HCT116 (cell line): ENCODE results near the gene TPH2.

Source experiments
- EZH2 ChIP-seq: fragments of 200-600 bp; sonication (generic); IDR thresholded peaks from 2 replicates; pipeline ENCODE4 v1.6.1; 2017; ENCODE audit warnings: antibody characterized with exemption, mixed run types
- EZH2phosphoT487 ChIP-seq: fragments of 200-600 bp; IDR thresholded peaks from 2 replicates; pipeline ENCODE4 v1.6.1; 2018; ENCODE audit warnings: antibody characterized with exemption, borderline replicate concordance
- POLR2AphosphoS5 ChIP-seq: IDR thresholded peaks from 2 replicates; pipeline ENCODE4 v1.6.1; 2011; ENCODE audit warnings: mild to moderate bottlenecking, low read depth, low read length, moderate library complexity
- RAD21 ChIP-seq: IDR thresholded peaks from 2 replicates; pipeline ENCODE4 v1.6.1; 2012; ENCODE audit warnings: low read depth, mild to moderate bottlenecking
- SP1 ChIP-seq: IDR thresholded peaks from 2 replicates; pipeline ENCODE4 v1.6.1; 2012; ENCODE audit warnings: low read depth
- ZFX ChIP-seq: fragments of 450-650 bp; IDR thresholded peaks from 2 replicates; pipeline ENCODE4 v1.6.1; 2017
- ZNF274 ChIP-seq: fragments of 200-500 bp; sonication (Bioruptor generic); IDR thresholded peaks from 2 replicates; pipeline ENCODE4 v1.6.1; 2014; ENCODE audit warnings: mild to moderate bottlenecking, low read depth, low read length, inconsistent platforms
- TF ChIP-seq, protein P1 (sequence below), 3 experiments: fragments of 200-600 bp in 1 of 3; sonication (generic) in 1 of 3; IDR thresholded peaks in 2 of 3; conservative IDR thresholded peaks in 1 of 3; 2 replicates each; pipeline ENCODE4 v1.5.1; 2012 to 2017; ENCODE audit warnings: low read depth in 2 of 3, low read length in 2 of 3, antibody characterized with exemption in 1 of 3, borderline replicate concordance in 1 of 3, control low read depth in 1 of 3, mild to moderate bottlenecking in 1 of 3, mixed read lengths in 1 of 3, mixed run types in 1 of 3, moderate library complexity in 1 of 3; ENCODE audit not compliant: insufficient read depth in 1 of 3
- TF ChIP-seq, protein P2 (sequence below): IDR thresholded peaks from 2 replicates; pipeline ENCODE4 v1.6.1; 2011; ENCODE audit warnings: mild to moderate bottlenecking, low read length, moderate library complexity; ENCODE audit not compliant: insufficient replicate concordance; ENCODE audit errors: extremely low read depth
- TF ChIP-seq, protein P3 (sequence below): IDR thresholded peaks from 2 replicates; pipeline ENCODE4 v1.6.1; 2012
- TF ChIP-seq, protein P4 (sequence below): IDR thresholded peaks from 2 replicates; pipeline ENCODE4 v1.6.1; 2012

DNA sequence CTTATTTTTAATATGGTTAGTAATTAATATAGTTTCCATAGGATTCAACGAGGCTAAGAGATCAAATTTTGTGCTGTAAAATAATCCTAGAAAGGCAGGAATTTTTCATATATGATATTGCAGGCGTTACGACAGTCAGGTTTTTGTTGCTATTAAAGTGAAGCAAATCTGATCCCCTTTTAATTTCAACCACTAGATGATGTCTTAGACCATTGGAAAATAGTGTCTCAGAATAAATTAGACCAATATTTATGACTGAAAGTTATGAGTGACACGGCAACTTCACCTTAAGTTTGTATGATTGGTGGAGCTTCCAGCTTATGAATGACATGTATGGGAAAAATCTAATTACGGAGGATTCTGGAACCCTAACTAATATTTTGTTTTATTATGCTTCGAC is 2.5 kb downstream of the TPH2 start:
- TF ChIP-seq, protein P1, sequence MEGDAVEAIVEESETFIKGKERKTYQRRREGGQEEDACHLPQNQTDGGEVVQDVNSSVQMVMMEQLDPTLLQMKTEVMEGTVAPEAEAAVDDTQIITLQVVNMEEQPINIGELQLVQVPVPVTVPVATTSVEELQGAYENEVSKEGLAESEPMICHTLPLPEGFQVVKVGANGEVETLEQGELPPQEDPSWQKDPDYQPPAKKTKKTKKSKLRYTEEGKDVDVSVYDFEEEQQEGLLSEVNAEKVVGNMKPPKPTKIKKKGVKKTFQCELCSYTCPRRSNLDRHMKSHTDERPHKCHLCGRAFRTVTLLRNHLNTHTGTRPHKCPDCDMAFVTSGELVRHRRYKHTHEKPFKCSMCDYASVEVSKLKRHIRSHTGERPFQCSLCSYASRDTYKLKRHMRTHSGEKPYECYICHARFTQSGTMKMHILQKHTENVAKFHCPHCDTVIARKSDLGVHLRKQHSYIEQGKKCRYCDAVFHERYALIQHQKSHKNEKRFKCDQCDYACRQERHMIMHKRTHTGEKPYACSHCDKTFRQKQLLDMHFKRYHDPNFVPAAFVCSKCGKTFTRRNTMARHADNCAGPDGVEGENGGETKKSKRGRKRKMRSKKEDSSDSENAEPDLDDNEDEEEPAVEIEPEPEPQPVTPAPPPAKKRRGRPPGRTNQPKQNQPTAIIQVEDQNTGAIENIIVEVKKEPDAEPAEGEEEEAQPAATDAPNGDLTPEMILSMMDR (IDR thresholded peaks at IDR 0.05 in 2 of 3, conservative IDR thresholded peaks at IDR 0.05 in 1 of 3; ENCODE audit: borderline replicate concordance in 1 of 3, insufficient read depth in 1 of 3, low read depth in 2 of 3, low read length in 2 of 3), result no peak
- TF ChIP-seq, protein P2, sequence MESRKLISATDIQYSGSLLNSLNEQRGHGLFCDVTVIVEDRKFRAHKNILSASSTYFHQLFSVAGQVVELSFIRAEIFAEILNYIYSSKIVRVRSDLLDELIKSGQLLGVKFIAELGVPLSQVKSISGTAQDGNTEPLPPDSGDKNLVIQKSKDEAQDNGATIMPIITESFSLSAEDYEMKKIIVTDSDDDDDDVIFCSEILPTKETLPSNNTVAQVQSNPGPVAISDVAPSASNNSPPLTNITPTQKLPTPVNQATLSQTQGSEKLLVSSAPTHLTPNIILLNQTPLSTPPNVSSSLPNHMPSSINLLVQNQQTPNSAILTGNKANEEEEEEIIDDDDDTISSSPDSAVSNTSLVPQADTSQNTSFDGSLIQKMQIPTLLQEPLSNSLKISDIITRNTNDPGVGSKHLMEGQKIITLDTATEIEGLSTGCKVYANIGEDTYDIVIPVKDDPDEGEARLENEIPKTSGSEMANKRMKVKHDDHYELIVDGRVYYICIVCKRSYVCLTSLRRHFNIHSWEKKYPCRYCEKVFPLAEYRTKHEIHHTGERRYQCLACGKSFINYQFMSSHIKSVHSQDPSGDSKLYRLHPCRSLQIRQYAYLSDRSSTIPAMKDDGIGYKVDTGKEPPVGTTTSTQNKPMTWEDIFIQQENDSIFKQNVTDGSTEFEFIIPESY, result no peak
- no peak for TF ChIP-seq EZH2
- TF ChIP-seq ZNF274, result no peak
- TF ChIP-seq, protein P3, sequence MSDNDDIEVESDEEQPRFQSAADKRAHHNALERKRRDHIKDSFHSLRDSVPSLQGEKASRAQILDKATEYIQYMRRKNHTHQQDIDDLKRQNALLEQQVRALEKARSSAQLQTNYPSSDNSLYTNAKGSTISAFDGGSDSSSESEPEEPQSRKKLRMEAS, result no peak
- TF ChIP-seq POLR2AphosphoS5, result no peak
- TF ChIP-seq RAD21, result no peak
- no peak for TF ChIP-seq SP1
- TF ChIP-seq ZFX, result no peak
- TF ChIP-seq, protein P4, sequence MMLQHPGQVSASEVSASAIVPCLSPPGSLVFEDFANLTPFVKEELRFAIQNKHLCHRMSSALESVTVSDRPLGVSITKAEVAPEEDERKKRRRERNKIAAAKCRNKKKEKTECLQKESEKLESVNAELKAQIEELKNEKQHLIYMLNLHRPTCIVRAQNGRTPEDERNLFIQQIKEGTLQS, result no peak
- TF ChIP-seq EZH2phosphoT487, result no peak
